ENCODE data around the gene EFCAB10. TPM values are rescaled to one million over a fixed set of nuclear protein-coding genes. Genes with fewer than 3 reads are reported as not detected.
"Not testable (repeated sequence)": the region's sequence is repeated elsewhere in the genome, so short reads cannot be mapped to it uniquely, and the experiment has no call there.

Gene EFCAB10
- polyA plus RNA-seq, 1 donor from 2014 or later: not detected

GRCh38 chr7:105524840-105525239 is 56.5 kb downstream of the EFCAB10 start:
- Histone ChIP-seq H3K79me2 (replicated peaks; ENCODE audit: insufficient read depth, low read length) (no peaks in the 10 kb centered on the region), H3K9ac (ENCODE audit: low read length) (no peak overlapping the region), H3K9me2 (ENCODE audit: insufficient read depth, low read length) (no peaks in the 10 kb centered on the region), H3K27ac (ENCODE audit: low read length) (no peak overlapping the region), H3F3A (ENCODE audit: insufficient read depth, low read length, poor library complexity, severe bottlenecking) (no peaks in the 10 kb centered on the region), H4K20me1 (ENCODE audit: insufficient read depth) (no peaks in the 10 kb centered on the region), H3K36me3 (ENCODE audit: insufficient read depth, low read length) (no peaks in the 10 kb centered on the region), H3K9me3 (ENCODE audit: low read length) (no peaks in the 10 kb centered on the region), H3K27me3 (ENCODE audit: insufficient read depth, low read depth, low read length) (no peaks in the 10 kb centered on the region), H2AFZ (ENCODE audit: low read depth, low read length) (no peak overlapping the region), H3K4me2 (ENCODE audit: low read length) (no peak overlapping the region), H3K4me3 (ENCODE audit: low read length) (no peak overlapping the region)
- TF ChIP-seq REST (IDR thresholded peaks at IDR 0.05; ENCODE audit: borderline replicate concordance) (no peak), POLR2AphosphoS5 (IDR thresholded peaks at IDR 0.05) (no peak), MXI1 (conservative IDR thresholded peaks at IDR 0.05; ENCODE audit: poor library complexity, severe bottlenecking) (no peak), RAD21 (conservative IDR thresholded peaks at IDR 0.05) (no peak), SMC3 (conservative IDR thresholded peaks at IDR 0.05; ENCODE audit: poor library complexity) (no peak), EP300 (conservative IDR thresholded peaks at IDR 0.05; ENCODE audit: poor library complexity, severe bottlenecking) (no peak), CTCF (IDR thresholded peaks at IDR 0.05; ENCODE audit: poor library complexity, severe bottlenecking) (no peak), EZH2 (IDR thresholded peaks at IDR 0.05; ENCODE audit: borderline replicate concordance, insufficient read depth, low read length, poor library complexity, severe bottlenecking) (no peak)

- not testable (repeated sequence) for H3K4me3 ChIP-seq (ENCODE audit: low read length); H3K36me3 ChIP-seq (ENCODE audit: insufficient read depth, low read length); H3K27ac ChIP-seq (ENCODE audit: low read length); H3K79me2 ChIP-seq (replicated peaks; ENCODE audit: insufficient read depth, low read length); H4K20me1 ChIP-seq (ENCODE audit: insufficient read depth); H3K9ac ChIP-seq (ENCODE audit: low read length); H3K27me3 ChIP-seq (ENCODE audit: insufficient read depth, low read depth, low read length); H3K9me3 ChIP-seq (ENCODE audit: low read length); H3F3A ChIP-seq (ENCODE audit: insufficient read depth, low read length, poor library complexity, severe bottlenecking); H2AFZ ChIP-seq (ENCODE audit: low read depth, low read length); H3K4me2 ChIP-seq (ENCODE audit: low read length); H3K9me2 ChIP-seq (ENCODE audit: insufficient read depth, low read length)
Observed at GRCh38 chr7:105524423-105524822, 56.9 kb downstream of the EFCAB10 start.

All from neural cell (in vitro differentiated cells).